Fibroblast of skin of scalp (primary cell): Measurements from ENCODE around the gene NPB. TPM values are rescaled to one million over a fixed set of nuclear protein-coding genes. Genes with fewer than 3 reads are reported as not detected.
A peak's percentile ranks its signal among the peaks of the same experiment; 100 is the strongest.

Source experiments
- DNase-seq: peaks from one replicate; pipeline ENCODE4 v3.0.0-alpha.2; 2013
- polyA plus RNA-seq, 2 experiments: library from polyadenylated mRNA; unstranded; fragments of 120-200 nt; gene quantifications; one replicate each; pipeline ENCODE4 v1.2.1, GENCODE V29; 2013; ENCODE audit not compliant: insufficient read length in 2 of 2

Gene NPB
- 0.58 TPM for polyA plus RNA-seq (2013, experiment 1 of 2; ENCODE audit: insufficient read length)
- 0.76 TPM for polyA plus RNA-seq (2013, experiment 2 of 2; ENCODE audit: insufficient read length)

GRCh38 chr17:81902023-81902652, at the start of gene NPB:
Gene NPB (plus strand): TSS chr17:81902238. CDS start chr17:81902278, 40 bp downstream.
- no peak for DNase-seq

- no peak for DNase-seq
These were observed 46.9 kb upstream of the NPB start for GRCh38 chr17:81854974-81855774.

GRCh38 chr17:81858170-81858966, 43.7 kb upstream of the NPB start:
- no peak for DNase-seq

- no peak for DNase-seq
These were observed 42.8 kb upstream of the NPB start for GRCh38 chr17:81858967-81859905.

- no peak for DNase-seq
These were observed 41.9 kb upstream of the NPB start, which contains the start of gene P4HB for GRCh38 chr17:81859906-81860755. Gene P4HB (minus strand): TSS chr17:81860535. CDS start chr17:81860471, 64 bp downstream.

GRCh38 chr17:81860756-81861568, 41.1 kb upstream of the NPB start:
- DNase-seq: peak; percentile 100

- no peak for DNase-seq
These were observed 38.8 kb upstream of the NPB start for GRCh38 chr17:81863123-81863675.

- DNase-seq: no peak
These were observed 37.9 kb upstream of the NPB start for GRCh38 chr17:81863833-81864768.

- DNase-seq: no peak
These were observed 36.7 kb upstream of the NPB start for GRCh38 chr17:81865358-81865732.

- no peak for DNase-seq
These were observed 36.2 kb upstream of the NPB start for GRCh38 chr17:81865733-81866439.

- DNase-seq: peak; percentile 21
These were observed 35.4 kb upstream of the NPB start for GRCh38 chr17:81866440-81867169.

- DNase-seq: peak; percentile 63
These were observed 34.7 kb upstream of the NPB start for GRCh38 chr17:81867170-81867990.

GRCh38 chr17:81867991-81868673, 33.9 kb upstream of the NPB start:
- no peak for DNase-seq

GRCh38 chr17:81868674-81869220, 33.3 kb upstream of the NPB start:
- DNase-seq: peak; percentile 93
